Thoracic aorta (tissue), 2 donors: ENCODE measurements around the gene HMCN2. TPM values are rescaled to one million over a fixed set of nuclear protein-coding genes. Genes with fewer than 3 reads are reported as not detected.

Experiments used
- ATAC-seq: fragments of 150-250 bp; one replicate; pipeline ENCODE4 v1.8.0; 2017; ENCODE audit warnings: low read depth; ENCODE audit not compliant: insufficient number of reproducible peaks, low FRiP score
- DNase-seq: peaks from one replicate; pipeline ENCODE4 v3.0.0-alpha.2; 2020; ENCODE audit warnings: low spot score
- H3K27ac ChIP-seq, 2 donors: fragments of 200-600 bp; sonication (generic); 1 replicate in 1 of 2; 2 replicates in 1 of 2; pipeline ENCODE4 v1.5.1; 2016; ENCODE audit warnings: mild to moderate bottlenecking in 2 of 2, moderate library complexity in 2 of 2
- H3K27me3 ChIP-seq: fragments of 200-600 bp; sonication (generic); replicated peaks from 2 replicates; pipeline ENCODE4 v1.6.0; 2016; ENCODE audit warnings: mild to moderate bottlenecking; ENCODE audit not compliant: insufficient read depth
- H3K36me3 ChIP-seq: fragments of 200-600 bp; sonication (generic); one replicate; pipeline ENCODE4 v1.5.1; 2016
- H3K4me1 ChIP-seq, 2 donors: fragments of 200-600 bp; sonication (generic); 1 replicate in 1 of 2; 2 replicates in 1 of 2; pipeline versions ENCODE4 v1.5.1 to v1.6.0; 2016; ENCODE audit warnings: low read depth in 2 of 2, mild to moderate bottlenecking in 1 of 2; ENCODE audit not compliant: control insufficient read depth in 1 of 2
- H3K4me3 ChIP-seq: fragments of 200-600 bp; sonication (generic); 2 replicates; pipeline ENCODE4 v1.5.1; 2016; ENCODE audit warnings: mild to moderate bottlenecking
- H3K9me3 ChIP-seq: fragments of 200-600 bp; sonication (generic); 2 replicates; pipeline ENCODE4 v1.5.1; 2016
- CTCF ChIP-seq: fragments of 200-600 bp; sonication (generic); IDR thresholded peaks from one replicate; pipeline ENCODE4 v1.5.1; 2019; ENCODE audit warnings: antibody characterized with exemption
- total RNA-seq, 2 donors: library from RNA; depleted of rRNA; stranded (reverse); fragments of >200 nt; gene quantifications; one replicate each; pipeline versions ENCODE4 v1.1.0 to v1.2.3, GENCODE V29; 2016

Gene HMCN2
- total RNA-seq, 2 donors from 2014 or later, result 2.4 to 6.3 TPM

- DNase-seq, result no peak
Observed at GRCh38 chr9:130426883-130427282, 161.3 kb downstream of the HMCN2 start.

GRCh38 chr9:130427326-130427725 lies 161.8 kb downstream of the HMCN2 start:
- ATAC-seq, result no peak
- no peaks in the 10 kb centered on the region for H3K9me3 ChIP-seq
- H3K4me1 ChIP-seq, result no peaks in the 10 kb centered on the region
- H3K4me3 ChIP-seq, result no peak overlapping the region
- no peak overlapping the region for H3K27ac ChIP-seq
- H3K27me3 ChIP-seq, result no peaks in the 10 kb centered on the region
- no peaks in the 10 kb centered on the region for H3K36me3 ChIP-seq
- DNase-seq, result no peak
- no peak for TF ChIP-seq CTCF

More at GRCh38 chr9:130426883-130427282, 161.3 kb downstream of the HMCN2 start:
- no peak for TF ChIP-seq CTCF
- no peaks in the 10 kb centered on the region for H3K27me3 ChIP-seq
- H3K27ac ChIP-seq, result no peak overlapping the region
- no peak for ATAC-seq
- H3K4me3 ChIP-seq, result no peak overlapping the region
- no peaks in the 10 kb centered on the region for H3K36me3 ChIP-seq
- no peaks in the 10 kb centered on the region for H3K9me3 ChIP-seq
- H3K4me1 ChIP-seq, result no peaks in the 10 kb centered on the region

- DNase-seq (no peak), ATAC-seq (no peak)
- no peak overlapping the region for H3K27ac ChIP-seq
- peaks cover 0 to 8% of the 10 kb centered on the region in 2 donors for H3K4me1 ChIP-seq
- no peaks in the 10 kb centered on the region for H3K36me3 ChIP-seq
- TF ChIP-seq CTCF, result no peak
- H3K27me3 ChIP-seq, result no peaks in the 10 kb centered on the region
- H3K9me3 ChIP-seq, result no peaks in the 10 kb centered on the region
- H3K4me3 ChIP-seq, result no peak overlapping the region
Observed at GRCh38 chr9:130428086-130428665, 162.6 kb downstream of the HMCN2 start.

GRCh38 chr9:130429381-130429780 lies 163.8 kb downstream of the HMCN2 start:
- H3K4me3 ChIP-seq, result no peak overlapping the region
- DNase-seq (no peak), ATAC-seq (no peak)
- no peak for TF ChIP-seq CTCF
- H3K9me3 ChIP-seq, result no peaks in the 10 kb centered on the region
- peaks cover 7% of the 10 kb centered on the region for H3K27me3 ChIP-seq
- H3K27ac ChIP-seq, result no peak overlapping the region
- H3K4me1 ChIP-seq, result peaks cover 0 to 14% of the 10 kb centered on the region in 2 donors
- H3K36me3 ChIP-seq, result no peaks in the 10 kb centered on the region

GRCh38 chr9:130429831-130430230 lies 164.3 kb downstream of the HMCN2 start:
- H3K4me1 ChIP-seq, result peaks cover 0 to 14% of the 10 kb centered on the region in 2 donors
- H3K27me3 ChIP-seq, result peaks cover 7% of the 10 kb centered on the region
- ATAC-seq (no peak), DNase-seq (no peak)
- H3K36me3 ChIP-seq, result no peaks in the 10 kb centered on the region
- H3K4me3 ChIP-seq, result no peak overlapping the region
- H3K27ac ChIP-seq, result no peak overlapping the region
- no peak for TF ChIP-seq CTCF
- no peaks in the 10 kb centered on the region for H3K9me3 ChIP-seq
